Gastrocnemius medialis (tissue), 4 donors: ENCODE data around the gene CDC42BPA.

ENCODE experiments used
- POLR2A ChIP-seq, 2 donors: fragments of 450-650 bp; IDR thresholded peaks; one replicate each; pipeline ENCODE4 v1.6.1; 2017; ENCODE audit warnings: antibody characterized with exemption in 2 of 2, mild to moderate bottlenecking in 2 of 2, moderate library complexity in 2 of 2
- TF ChIP-seq, protein P1 (sequence below), 5 experiments: fragments of 450-650 bp in 3 of 5; fragments of 200-600 bp in 2 of 5; sonication (generic) in 2 of 5; IDR thresholded peaks in 4 of 5; conservative IDR thresholded peaks in 1 of 5; 1 replicate in 4 of 5; 2 replicates in 1 of 5; pipeline ENCODE4 v1.5.1; 2016 to 2019; ENCODE audit warnings: antibody characterized with exemption in 5 of 5, mild to moderate bottlenecking in 3 of 5, moderate library complexity in 3 of 5

DNA sequence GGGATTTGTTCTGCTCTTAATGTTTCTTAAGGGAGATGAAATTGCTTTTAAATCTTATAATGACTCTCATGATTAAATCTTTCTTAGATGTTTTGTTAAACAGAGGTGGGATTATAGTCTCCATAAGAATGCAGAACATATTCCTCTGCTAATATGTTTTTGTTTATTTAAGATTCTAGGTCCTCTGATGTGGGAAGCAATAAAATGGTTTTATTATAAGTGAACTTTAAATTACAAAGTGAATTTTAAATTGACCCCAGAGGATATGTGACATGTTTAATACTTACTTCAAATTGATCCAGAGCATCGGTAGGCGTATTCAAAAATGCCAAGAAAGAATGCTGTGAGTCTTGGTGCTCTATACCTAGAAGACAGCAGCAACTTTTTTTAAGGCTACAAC is 248.8 kb downstream of the CDC42BPA start:
- TF ChIP-seq, protein P1, sequence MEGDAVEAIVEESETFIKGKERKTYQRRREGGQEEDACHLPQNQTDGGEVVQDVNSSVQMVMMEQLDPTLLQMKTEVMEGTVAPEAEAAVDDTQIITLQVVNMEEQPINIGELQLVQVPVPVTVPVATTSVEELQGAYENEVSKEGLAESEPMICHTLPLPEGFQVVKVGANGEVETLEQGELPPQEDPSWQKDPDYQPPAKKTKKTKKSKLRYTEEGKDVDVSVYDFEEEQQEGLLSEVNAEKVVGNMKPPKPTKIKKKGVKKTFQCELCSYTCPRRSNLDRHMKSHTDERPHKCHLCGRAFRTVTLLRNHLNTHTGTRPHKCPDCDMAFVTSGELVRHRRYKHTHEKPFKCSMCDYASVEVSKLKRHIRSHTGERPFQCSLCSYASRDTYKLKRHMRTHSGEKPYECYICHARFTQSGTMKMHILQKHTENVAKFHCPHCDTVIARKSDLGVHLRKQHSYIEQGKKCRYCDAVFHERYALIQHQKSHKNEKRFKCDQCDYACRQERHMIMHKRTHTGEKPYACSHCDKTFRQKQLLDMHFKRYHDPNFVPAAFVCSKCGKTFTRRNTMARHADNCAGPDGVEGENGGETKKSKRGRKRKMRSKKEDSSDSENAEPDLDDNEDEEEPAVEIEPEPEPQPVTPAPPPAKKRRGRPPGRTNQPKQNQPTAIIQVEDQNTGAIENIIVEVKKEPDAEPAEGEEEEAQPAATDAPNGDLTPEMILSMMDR (IDR thresholded peaks at IDR 0.05 in 4 of 5, conservative IDR thresholded peaks at IDR 0.05 in 1 of 5), result no peak
- no peak for TF ChIP-seq POLR2A (IDR thresholded peaks at IDR 0.05)
